Stimulated activated naive CD4-positive, alpha-beta T cell treated with Interleukin-2 at 50 U/mL for 16 hours (primary cell): ENCODE results near the gene DNMBP.
"Not testable (repeated sequence)": the region's sequence is repeated elsewhere in the genome, so short reads cannot be mapped to it uniquely, and the experiment has no call there.

Experiments used
- DNase-seq: peaks from one replicate; lab custom pipeline; 2025; lab: John Stamatoyannopoulos, UW

Gene DNMBP

DNA sequence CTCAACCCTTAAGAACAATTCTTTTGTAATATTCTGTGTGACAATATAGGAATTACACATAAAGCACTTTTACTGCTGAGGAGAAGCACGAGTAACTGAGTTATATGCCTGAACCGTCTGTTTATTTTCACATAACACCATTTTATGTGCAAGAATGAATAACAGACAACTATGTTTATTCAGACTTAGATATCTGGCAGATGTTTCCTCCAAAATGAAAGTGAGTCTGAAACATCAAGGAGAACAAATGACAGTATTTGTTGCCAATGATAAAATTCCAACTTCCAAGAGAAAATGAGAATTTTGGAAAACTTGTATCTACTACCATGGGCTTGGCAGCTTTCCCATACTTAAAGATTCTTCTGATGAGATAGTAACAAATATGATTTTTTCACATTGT lies 51.4 kb downstream of the DNMBP start:
- no peak for DNase-seq

DNA sequence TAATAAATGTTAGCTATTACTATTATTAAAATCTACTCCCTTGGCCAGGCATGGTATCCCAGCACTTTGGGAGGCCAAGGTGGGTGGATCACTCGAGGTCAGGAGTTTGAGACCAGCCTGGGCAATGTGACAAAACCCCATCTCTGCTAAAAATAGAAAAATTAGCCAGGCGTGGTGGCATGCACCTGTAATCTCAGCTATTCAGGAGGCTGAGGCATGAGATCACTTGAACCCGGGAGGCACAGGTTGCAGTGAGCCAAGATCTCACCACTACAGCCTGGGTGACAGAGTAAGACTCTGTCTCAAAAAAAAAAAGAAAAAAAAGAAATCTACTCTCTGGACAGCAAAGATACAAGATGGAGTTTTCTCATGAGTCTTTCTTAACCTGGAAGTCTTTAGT lies 56.2 kb downstream of the DNMBP start:
- DNase-seq: not testable (repeated sequence)

- DNase-seq: no peak
These were observed 56.9 kb downstream of the DNMBP start for GRCh38 chr10:99952799-99953198.

- not testable (repeated sequence) for DNase-seq
These were observed 63.7 kb downstream of the DNMBP start for GRCh38 chr10:99946051-99946450.

- no peak for DNase-seq
These were observed 64.5 kb downstream of the DNMBP start for GRCh38 chr10:99945263-99945662.

- no peak for DNase-seq
These were observed 64.9 kb downstream of the DNMBP start for GRCh38 chr10:99944860-99945259.

DNA sequence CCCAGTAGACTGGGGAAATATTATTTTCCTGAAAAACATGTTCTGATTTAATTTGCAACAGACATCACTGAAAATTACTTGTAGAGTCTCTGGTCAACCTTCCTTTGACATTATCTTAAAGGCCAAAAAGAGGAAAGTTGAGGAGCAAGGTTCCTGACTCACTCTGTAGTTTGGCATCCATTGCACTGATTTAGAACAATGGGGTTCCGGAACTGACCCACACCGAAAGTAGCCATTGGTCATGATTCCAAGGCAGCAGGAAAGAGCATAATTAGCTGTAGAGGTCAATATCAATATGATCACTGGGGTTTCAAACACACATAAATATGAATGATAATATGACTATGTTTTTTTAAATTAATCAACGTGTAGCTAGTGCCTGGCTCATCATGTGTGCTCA lies 65.8 kb downstream of the DNMBP start:
- no peak for DNase-seq

DNA sequence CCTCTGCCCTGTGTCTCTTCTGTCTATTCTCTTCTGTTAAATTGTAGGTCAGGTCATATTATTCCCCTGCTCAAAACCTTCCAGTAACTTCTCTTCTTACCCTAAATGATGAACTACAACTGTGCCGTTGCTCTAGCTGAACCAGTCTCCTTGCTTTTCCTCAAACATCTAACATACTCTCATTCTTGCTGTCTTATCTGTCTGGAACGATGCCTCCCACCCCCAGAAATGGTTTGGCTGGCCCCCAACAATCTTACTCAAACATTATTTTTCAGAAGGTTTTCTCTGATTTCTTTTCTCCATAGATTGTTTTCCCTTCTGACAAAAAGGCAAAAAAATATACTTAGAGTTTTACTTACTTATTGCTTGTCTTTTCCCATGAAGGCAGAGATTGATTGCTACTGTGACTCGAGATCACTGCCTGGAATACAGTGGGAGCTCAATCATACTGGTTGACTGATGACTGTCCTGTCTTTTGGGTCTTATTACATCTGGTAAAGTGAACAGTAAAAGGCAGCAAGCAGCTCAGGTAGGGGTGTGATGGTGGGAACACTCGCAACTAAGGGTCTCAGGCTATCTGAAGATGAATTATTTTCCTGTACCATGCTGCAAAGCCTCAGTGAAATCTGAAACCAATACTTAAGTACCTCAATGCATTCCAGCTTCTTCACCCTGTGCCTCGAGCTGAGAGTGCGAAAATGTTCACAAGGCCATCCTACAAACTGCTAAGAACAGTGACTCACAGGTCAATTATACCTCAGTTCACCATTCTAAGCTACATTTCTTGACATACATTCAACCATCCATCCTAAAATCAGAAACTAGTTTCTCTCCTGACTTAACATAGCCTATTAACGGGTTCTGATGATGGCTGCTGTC lies 67.6 kb downstream of the DNMBP start:
- no peak for DNase-seq

GRCh38 chr10:99938563-99938962 lies 71.2 kb downstream of the DNMBP start:
- DNase-seq: no peak

- no peak for DNase-seq
These were observed 72.1 kb downstream of the DNMBP start for GRCh38 chr10:99937630-99938029.

GRCh38 chr10:99932203-99932957 lies 77.4 kb downstream of the DNMBP start:
- not testable (repeated sequence) for DNase-seq

DNA sequence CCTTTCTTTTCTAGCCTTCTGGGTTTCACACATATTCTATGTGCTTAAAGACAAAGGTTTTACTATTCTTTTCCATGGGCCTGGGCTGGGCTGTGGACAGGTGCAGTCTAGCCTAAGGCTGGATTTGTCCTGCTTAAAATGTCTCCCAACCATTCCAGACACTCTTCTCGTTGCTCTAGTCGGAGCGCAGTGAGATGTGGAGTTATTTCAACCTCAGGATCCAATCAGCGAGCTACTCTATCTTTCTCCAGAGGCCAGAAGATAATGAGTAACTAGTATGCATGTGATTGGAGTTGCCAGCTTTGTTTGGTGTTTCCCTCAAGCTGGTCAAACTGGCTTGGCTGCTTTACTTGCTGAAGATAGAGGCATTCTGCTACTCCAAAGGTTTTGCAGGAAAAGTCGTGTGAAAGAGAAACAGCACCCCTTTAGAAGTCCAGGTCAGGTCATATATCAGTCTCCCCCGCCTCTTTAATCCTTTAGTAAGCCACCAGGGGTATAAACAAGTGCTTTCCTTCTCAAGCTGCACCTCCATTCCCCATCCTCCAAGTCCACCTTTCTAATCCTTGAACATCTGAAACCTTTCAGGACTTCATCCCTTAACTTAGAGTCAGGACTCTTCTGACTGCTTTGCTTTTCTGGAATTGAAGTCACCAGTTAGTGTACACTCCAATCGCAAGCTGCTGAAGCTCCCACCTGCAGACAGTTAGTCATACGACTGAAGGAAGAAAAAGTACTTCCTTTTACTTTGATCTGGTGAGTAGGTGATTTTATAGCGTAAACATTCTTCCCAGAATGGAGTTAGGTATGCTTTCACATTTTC lies 78.8 kb downstream of the DNMBP start:
- DNase-seq: no peak

GRCh38 chr10:99929360-99929759 lies 80.4 kb downstream of the DNMBP start:
- DNase-seq: no peak

DNA sequence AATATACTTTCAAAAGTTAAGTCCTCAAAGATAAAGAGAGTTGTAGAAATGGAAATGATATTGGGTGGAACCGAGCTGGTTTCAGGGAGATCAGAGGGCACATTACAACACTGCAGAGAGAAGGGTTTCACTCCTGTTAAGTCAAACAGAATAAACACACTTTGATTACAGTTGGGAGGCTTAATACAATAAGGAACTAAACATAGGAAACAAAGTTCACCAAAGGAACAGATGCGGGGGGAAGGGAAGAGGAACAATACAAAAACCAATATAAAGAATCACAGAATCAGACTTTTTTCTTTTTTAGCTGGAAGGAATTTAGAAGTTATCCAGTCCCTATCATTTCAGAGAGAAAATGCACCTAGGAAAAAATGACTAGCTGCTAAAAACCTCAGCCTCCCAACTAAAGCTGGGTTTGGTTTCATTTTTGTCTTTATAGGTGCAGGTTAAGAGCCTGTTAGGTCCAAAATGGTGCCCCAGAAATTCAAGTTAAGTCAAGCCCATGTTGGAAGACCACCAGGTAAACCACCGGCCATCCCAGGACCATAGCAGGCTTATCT lies 81.9 kb downstream of the DNMBP start:
- no peak for DNase-seq

DNA sequence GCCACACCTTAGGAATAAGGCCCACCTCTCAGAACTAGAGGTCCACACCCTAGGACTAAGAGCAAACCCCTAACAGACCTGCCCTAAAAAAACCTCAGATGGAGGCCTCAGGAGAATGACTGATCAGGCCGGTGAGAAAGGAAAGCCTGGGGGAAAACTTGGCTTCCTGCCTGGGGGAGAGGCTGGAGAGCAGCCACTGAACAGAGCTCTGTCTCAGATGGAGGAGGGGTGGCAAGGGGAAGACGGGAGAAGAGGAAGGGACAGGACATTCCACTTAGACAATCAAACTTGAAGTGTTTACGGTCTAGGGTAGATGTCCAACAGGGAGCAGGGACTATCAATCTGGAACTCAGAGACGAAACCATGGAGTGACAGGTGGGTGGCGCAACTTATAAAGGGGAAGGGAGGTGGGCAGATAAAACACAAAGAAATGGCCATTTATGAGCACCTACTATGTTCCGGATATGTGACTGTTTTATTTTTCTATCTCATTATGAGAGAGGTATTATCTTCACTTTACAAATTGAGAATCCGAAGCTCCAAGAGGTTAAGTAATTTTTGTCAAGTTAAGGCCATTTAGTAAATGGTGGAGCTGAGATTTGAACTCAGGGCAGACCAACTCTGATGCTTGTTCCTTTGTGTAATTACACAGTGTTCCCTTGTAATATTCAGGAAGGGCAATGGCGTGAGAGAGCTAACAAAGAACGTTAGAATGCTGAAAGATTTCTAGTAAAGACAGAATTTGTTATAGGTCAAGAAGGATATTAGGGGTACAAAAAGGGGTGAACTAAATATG lies 82.6 kb downstream of the DNMBP start:
- no peak for DNase-seq

GRCh38 chr10:99924451-99925255 lies 85.1 kb downstream of the DNMBP start:
- DNase-seq: no peak

DNA sequence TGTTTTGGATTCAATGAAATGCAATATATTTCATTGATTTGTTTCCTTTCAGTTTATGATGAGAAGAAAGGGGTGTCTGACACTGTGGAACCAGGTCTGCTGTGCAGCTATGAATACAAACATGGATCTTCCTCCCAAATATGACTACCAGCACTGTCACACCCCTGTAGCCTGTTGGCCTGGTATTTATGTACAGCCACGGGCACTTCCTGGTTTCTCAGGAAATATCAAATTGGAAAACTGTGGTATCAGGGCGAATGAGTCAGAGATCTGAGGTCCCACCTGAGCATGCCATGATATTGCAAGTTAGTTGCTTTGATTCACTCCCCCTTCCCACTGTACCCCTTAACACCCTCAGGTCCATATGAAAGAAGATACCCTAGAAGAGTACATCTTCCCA lies 87.8 kb downstream of the DNMBP start:
- DNase-seq: no peak

DNA sequence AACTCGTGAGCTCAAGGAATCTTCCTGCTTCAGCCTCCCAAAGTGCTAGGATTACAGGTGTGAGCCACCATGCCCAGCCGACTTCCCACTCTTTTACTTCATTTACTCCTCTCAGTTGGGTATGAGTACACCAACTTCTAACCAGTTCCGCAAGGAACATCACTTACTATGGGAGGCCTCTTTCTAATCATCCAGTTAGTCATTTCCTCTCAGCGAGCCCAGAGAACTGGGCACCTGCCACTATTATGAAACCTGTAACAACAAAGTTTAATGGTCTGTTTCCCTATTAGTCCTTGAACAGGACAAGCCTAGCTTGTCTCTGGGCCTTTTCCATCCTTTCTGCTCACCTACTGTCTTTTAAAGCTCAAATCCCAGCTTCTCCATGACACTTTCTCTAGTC lies 88.8 kb downstream of the DNMBP start:
- no peak for DNase-seq

- DNase-seq: no peak
These were observed 89.3 kb downstream of the DNMBP start for GRCh38 chr10:99920486-99920885.
